SK-N-MC (cell line): ENCODE measurements around the gene NCOA3.

ENCODE experiments used
- DNase-seq: peaks from one replicate; pipeline ENCODE4 v3.0.0-alpha.2; 2011; ENCODE audit warnings: low read depth, low spot score
- H3K27ac ChIP-seq: fragments of 200-600 bp; sonication (generic); 2 replicates; pipeline ENCODE4 v1.5.1; 2016; ENCODE audit warnings: mixed run types
- H3K36me3 ChIP-seq: fragments of 200-600 bp; sonication (generic); 2 replicates; pipeline ENCODE4 v1.6.1; 2017; ENCODE audit warnings: antibody characterized with exemption, low read length, mixed read lengths; ENCODE audit not compliant: insufficient read depth
- H3K4me3 ChIP-seq: fragments of 200-600 bp; sonication (generic); 2 replicates; pipeline ENCODE4 v1.5.1; 2016
- H3K9ac ChIP-seq: fragments of 200-600 bp; sonication (generic); 2 replicates; pipeline ENCODE4 v1.8.0; 2017; ENCODE audit warnings: mixed run types, mixed read lengths; ENCODE audit not compliant: insufficient read length
- H3K9me3 ChIP-seq: fragments of 200-600 bp; sonication (generic); 2 replicates; pipeline ENCODE4 v1.6.1; 2017; ENCODE audit warnings: low read depth, mild to moderate bottlenecking, antibody characterized with exemption, low read length, moderate library complexity, mixed read lengths
- EZH2 ChIP-seq: fragments of 200-600 bp; sonication (generic); IDR thresholded peaks from one replicate; pipeline ENCODE4 v1.6.1; 2017; ENCODE audit warnings: antibody characterized with exemption
- FOXP2 ChIP-seq: optimal IDR thresholded peaks from 2 replicates; pipeline ENCODE3; 2011; ENCODE audit warnings: mild to moderate bottlenecking, moderate library complexity; ENCODE audit not compliant: insufficient read depth; ENCODE audit errors: extremely low read length, control extremely low read depth
- POLR2AphosphoS5 ChIP-seq: IDR thresholded peaks from 2 replicates; pipeline ENCODE4 v1.6.1; 2012; ENCODE audit warnings: mild to moderate bottlenecking, low read depth, low read length, borderline replicate concordance

NCOA3 gene

GRCh38 chr20:47687095-47687987 lies 185.7 kb downstream of the NCOA3 start:
- H3K27ac ChIP-seq = no peak overlapping the region
- TF ChIP-seq FOXP2 (no peak), EZH2 (no peak), POLR2AphosphoS5 (no peak)

GRCh38 chr20:47688385-47689381 lies 187.0 kb downstream of the NCOA3 start:
- no peak overlapping the region for H3K4me3 ChIP-seq
- no peak overlapping the region for H3K27ac ChIP-seq
- no peaks in the 10 kb centered on the region for H3K9me3 ChIP-seq
- TF ChIP-seq EZH2 = no peak
- no peak for TF ChIP-seq FOXP2
- DNase-seq = no peak
- no peaks in the 10 kb centered on the region for H3K36me3 ChIP-seq
- H3K9ac ChIP-seq = no peak overlapping the region

More at GRCh38 chr20:47687095-47687987, 185.7 kb downstream of the NCOA3 start:
- no peak overlapping the region for H3K4me3 ChIP-seq
- no peaks in the 10 kb centered on the region for H3K9me3 ChIP-seq
- no peaks in the 10 kb centered on the region for H3K36me3 ChIP-seq
- no peak for DNase-seq
- H3K9ac ChIP-seq = no peak overlapping the region

GRCh38 chr20:47689731-47690130 lies 188.0 kb downstream of the NCOA3 start:
- no peak overlapping the region for H3K27ac ChIP-seq
- H3K36me3 ChIP-seq = no peaks in the 10 kb centered on the region
- no peak for DNase-seq
- H3K9me3 ChIP-seq = no peaks in the 10 kb centered on the region
- no peak overlapping the region for H3K4me3 ChIP-seq
- H3K9ac ChIP-seq = no peak overlapping the region
- no peak for TF ChIP-seq FOXP2
- no peak for TF ChIP-seq EZH2
- TF ChIP-seq POLR2AphosphoS5 = no peak

GRCh38 chr20:47691625-47692024 lies 189.9 kb downstream of the NCOA3 start:
- DNase-seq = no peak
- Histone ChIP-seq H3K4me3 (no peak overlapping the region), H3K9ac (no peak overlapping the region), H3K9me3 (no peaks in the 10 kb centered on the region), H3K27ac (no peak overlapping the region), H3K36me3 (no peaks in the 10 kb centered on the region)
- no peak for TF ChIP-seq POLR2AphosphoS5
- TF ChIP-seq EZH2 = no peak

- no peak overlapping the region for H3K4me3 ChIP-seq
- no peak for TF ChIP-seq EZH2
- TF ChIP-seq POLR2AphosphoS5 = no peak
- no peak for TF ChIP-seq FOXP2
- no peaks in the 10 kb centered on the region for H3K9me3 ChIP-seq
- DNase-seq = no peak
- no peak overlapping the region for H3K27ac ChIP-seq
- no peak overlapping the region for H3K9ac ChIP-seq
- no peaks in the 10 kb centered on the region for H3K36me3 ChIP-seq
These were observed 192.5 kb downstream of the NCOA3 start for GRCh38 chr20:47694021-47694818.

- TF ChIP-seq POLR2AphosphoS5 (no peak), EZH2 (no peak), FOXP2 (no peak)
- no peak for DNase-seq
- H3K9ac ChIP-seq = no peak overlapping the region
- H3K4me3 ChIP-seq = no peak overlapping the region
- no peak overlapping the region for H3K27ac ChIP-seq
- no peaks in the 10 kb centered on the region for H3K9me3 ChIP-seq
- no peaks in the 10 kb centered on the region for H3K36me3 ChIP-seq
These were observed 195.2 kb downstream of the NCOA3 start for GRCh38 chr20:47696856-47697255.

- Histone ChIP-seq H3K9me3 (no peaks in the 10 kb centered on the region), H3K36me3 (no peaks in the 10 kb centered on the region), H3K9ac (no peak overlapping the region), H3K27ac (no peak overlapping the region), H3K4me3 (no peak overlapping the region)
- no peak for DNase-seq
- TF ChIP-seq POLR2AphosphoS5 (no peak), FOXP2 (no peak), EZH2 (no peak)
These were observed 196.5 kb downstream of the NCOA3 start for GRCh38 chr20:47698142-47698541.

- no peak overlapping the region for H3K27ac ChIP-seq
- H3K9ac ChIP-seq = no peak overlapping the region
- H3K4me3 ChIP-seq = no peak overlapping the region
- DNase-seq = no peak
- H3K9me3 ChIP-seq = no peaks in the 10 kb centered on the region
- no peaks in the 10 kb centered on the region for H3K36me3 ChIP-seq
- TF ChIP-seq POLR2AphosphoS5 = no peak
- TF ChIP-seq FOXP2 = no peak
- no peak for TF ChIP-seq EZH2
These were observed 198.1 kb downstream of the NCOA3 start for GRCh38 chr20:47699818-47700217.

- TF ChIP-seq FOXP2 = no peak
- no peak for TF ChIP-seq EZH2
- no peak for TF ChIP-seq POLR2AphosphoS5
- no peak overlapping the region for H3K9ac ChIP-seq
- H3K4me3 ChIP-seq = no peak overlapping the region
- H3K27ac ChIP-seq = no peak overlapping the region
- no peaks in the 10 kb centered on the region for H3K9me3 ChIP-seq
- no peak for DNase-seq
- no peaks in the 10 kb centered on the region for H3K36me3 ChIP-seq
These were observed 198.6 kb downstream of the NCOA3 start for GRCh38 chr20:47700327-47700726.
